GM21360 (cell line): Measurements from ENCODE around the gene RNF130.
"Not testable (repeated sequence)": the region's sequence is repeated elsewhere in the genome, so short reads cannot be mapped to it uniquely, and the experiment has no call there.

Source experiments
- ATAC-seq: cut with Tn5 transposase; IDR thresholded peaks from one replicate; pipeline ENCODE4 v1.9.1; 2021; ENCODE audit warnings: mild to moderate bottlenecking, moderate library complexity; ENCODE audit not compliant: unreplicated experiment

The RNF130 gene

DNA sequence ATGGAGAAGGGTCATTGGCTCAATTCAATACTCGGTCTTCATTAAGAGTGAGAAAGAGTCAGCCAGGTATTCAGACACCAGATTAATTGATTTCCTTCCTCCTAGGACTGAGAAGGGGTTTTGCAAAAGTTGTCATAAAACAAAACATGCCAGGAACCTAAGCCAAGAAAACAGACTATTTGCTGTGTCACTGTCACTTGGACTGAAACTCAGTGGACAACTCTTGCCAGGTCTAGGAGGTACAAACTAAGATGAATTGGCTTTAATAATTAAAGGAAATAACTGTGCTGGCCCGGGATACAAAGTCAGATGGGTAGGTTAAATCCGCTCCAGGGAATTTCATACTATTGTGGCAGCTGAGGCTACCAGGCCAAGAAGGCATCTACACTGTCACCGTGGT, 92.8 kb downstream of the RNF130 start:
- no peak for ATAC-seq

DNA sequence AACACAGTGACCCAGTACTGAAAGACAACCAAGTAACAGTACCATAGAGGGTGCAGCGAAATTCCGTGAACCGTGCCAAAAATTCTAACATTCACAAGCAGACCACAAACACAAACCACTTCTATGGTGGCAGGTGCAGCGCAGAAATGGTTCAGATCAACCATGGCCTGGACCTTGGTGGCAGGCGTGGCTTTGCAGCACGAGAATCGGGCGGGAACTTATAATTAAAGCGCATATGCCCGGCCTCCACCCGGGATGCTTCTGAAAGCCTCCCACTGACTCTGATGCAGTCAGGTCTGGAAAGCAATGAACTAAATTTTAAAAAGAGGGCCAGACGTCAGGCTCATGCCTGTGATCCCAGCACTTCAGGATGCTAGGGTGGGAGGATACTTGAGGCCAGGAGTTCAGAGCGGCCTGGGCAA, 95.8 kb downstream of the RNF130 start:
- ATAC-seq: no peak

- peak; percentile 50 for ATAC-seq
These were observed 96.4 kb downstream of the RNF130 start for GRCh38 chr5:179974946-179975712.

GRCh38 chr5:179974246-179974945, 97.2 kb downstream of the RNF130 start:
- no peak for ATAC-seq

GRCh38 chr5:179973391-179973790, 98.2 kb downstream of the RNF130 start:
- no peak for ATAC-seq

- no peak for ATAC-seq
These were observed 102.4 kb downstream of the RNF130 start for GRCh38 chr5:179969110-179969509.

DNA sequence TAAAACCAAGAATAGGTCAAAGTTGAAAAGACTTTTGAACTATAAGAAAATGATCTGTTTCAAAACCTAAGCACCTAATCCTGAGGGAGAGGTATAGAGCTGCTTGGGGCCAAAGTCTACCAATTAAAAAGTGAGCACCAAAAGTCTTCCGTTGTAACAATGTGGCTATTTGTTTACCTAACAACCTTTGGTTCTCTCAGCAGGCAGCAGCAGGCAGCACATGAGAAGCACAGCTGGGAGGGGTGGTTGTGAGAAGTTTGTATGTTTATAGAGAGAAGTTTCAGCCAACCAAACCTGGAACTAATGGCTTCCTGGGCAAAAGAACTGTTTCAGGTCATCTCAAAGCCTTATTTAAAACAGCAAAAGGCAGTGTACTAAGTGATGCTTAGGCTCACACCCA, 104.1 kb downstream of the RNF130 start:
- no peak for ATAC-seq

- no peak for ATAC-seq
These were observed 107.5 kb downstream of the RNF130 start for GRCh38 chr5:179964015-179964414.

DNA sequence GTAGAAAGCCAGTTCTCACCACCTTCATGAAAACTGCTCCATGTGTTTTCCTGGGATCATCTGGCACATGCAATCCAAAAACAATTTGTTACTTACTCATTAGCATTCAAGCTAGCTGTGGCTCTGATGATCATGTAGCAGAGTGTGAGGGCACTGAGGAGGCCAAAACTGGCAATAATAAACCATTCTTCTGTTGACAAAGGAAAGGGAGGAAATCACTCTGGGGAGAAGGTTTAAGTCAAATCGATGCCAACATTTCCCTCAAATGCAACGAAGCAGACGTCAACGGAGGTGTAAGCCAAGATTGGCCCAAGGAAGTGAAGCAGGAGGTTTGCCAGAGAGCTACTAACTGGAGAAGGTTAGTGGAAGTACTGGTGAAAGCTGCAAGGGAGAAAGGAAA, 108.2 kb downstream of the RNF130 start:
- ATAC-seq: no peak

GRCh38 chr5:179960204-179960831, 111.2 kb downstream of the RNF130 start:
- ATAC-seq: no peak

DNA sequence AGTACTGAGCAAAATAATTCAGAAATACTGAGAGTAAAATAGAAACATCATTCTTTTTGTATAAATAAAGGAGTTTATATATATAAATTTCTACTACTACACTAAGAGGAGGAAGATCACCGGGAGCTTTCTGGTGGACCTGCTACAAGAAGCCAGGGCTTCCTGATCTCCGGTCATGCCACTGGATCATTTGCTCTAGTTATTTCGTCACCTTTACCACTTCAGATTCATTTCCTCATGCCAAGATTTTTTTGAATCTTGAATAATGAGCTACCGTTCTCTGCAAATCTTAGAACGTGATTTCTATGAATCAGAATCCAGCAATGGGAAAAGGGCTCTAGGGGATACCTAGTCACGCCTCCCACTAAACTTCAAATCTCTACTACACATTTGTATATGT, 111.9 kb downstream of the RNF130 start:
- ATAC-seq: no peak

- ATAC-seq: not testable (repeated sequence)
These were observed 112.4 kb downstream of the RNF130 start for GRCh38 chr5:179959118-179959517.

GRCh38 chr5:179955630-179956029, 115.9 kb downstream of the RNF130 start:
- ATAC-seq: no peak

GRCh38 chr5:179955062-179955461, 116.5 kb downstream of the RNF130 start:
- ATAC-seq: no peak

DNA sequence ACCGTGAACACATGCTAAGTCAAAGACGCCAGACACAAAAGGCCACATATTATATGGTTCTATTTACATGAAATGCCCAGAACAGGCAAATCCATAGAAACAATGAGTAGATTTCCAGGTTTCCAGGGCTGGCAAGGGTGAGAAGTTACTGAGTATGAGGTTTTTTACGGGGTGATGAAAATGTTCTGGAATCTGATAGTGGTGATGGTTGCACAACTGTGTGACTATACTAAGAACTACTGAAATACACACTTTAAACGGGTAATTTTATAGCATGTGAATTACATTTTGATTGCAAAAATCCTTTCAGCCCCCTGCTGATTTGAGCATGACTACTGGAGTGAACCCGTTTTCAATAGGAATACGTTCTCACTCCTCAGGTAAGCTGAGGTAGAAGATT, 117.1 kb downstream of the RNF130 start:
- no peak for ATAC-seq

DNA sequence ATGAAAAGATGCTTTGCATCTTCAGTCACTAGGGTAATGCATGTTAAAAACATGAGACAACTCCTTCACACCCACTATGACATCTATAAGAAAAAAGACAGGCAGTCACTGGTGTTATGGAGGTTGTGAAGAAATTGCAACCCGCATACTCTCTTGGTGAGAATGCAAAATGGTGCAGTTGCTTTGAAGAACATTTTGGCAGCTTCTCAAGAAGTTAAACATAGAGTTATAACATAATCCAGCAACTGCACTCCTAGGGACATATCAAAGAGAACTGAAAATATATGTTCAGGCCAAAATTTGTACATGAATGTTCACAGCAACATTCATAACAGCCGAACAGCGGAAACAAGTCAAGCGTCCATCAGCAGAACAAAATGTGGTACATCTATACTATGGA, 117.6 kb downstream of the RNF130 start:
- no peak for ATAC-seq

DNA sequence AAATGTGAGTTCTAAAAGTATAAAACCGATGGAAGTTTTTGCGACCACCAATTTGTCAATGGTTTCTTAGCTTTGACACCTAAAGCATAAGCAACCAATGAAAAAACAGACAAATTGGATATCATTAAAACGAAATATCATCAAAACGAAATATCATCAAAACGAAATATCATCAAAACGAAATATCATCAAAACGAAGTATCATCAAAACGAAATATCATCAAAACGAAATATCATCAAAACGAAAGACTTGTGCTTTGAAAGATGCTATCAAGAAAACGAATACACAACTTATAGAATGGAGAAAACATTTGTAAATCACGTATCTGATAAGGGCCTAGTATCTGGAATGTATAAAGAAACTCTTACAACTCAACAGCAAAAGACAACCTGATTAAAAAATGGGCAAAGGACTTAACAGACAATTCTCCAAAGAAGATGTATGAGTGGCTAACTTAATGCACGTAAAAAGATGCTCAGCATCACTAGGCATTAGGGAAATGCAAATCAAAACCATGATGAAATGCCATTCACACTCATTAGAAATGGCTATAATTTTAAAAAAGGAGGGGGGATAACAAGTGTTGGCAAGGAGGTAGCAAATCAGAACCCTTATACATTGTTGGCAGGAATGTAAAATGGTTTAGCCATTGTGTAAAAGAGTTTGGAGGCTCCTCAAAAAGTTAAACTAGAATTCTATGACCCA, 134.4 kb downstream of the RNF130 start:
- ATAC-seq: no peak

GRCh38 chr5:179930788-179931473, 140.6 kb downstream of the RNF130 start:
- no peak for ATAC-seq

- ATAC-seq: no peak
These were observed 143.7 kb downstream of the RNF130 start for GRCh38 chr5:179927824-179928223.

- ATAC-seq: no peak
These were observed 144.9 kb downstream of the RNF130 start for GRCh38 chr5:179926657-179927056.

DNA sequence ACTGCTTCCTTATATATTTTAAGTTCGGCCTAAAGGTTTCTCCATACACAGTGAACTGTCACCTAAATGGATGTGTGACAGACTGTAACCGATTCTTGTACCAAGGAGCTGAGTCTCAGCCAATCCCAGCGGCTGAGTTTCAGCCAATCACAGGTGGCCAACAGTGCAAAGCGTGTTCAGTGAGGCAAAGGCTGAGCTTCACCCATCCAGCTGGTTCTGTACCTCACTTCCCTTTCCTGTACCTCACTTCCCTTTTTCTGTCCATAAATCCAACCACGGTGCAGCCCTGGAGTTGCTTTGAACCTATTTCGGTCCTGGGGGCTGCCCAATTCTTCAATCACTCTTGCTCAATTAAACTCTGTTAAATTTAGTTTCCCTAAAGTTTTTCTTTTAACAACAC, 148.1 kb downstream of the RNF130 start:
- ATAC-seq: no peak
